ENCODE measurements around the gene SETD6. TPM values are rescaled to one million over a fixed set of nuclear protein-coding genes. Genes with fewer than 3 reads are reported as not detected.
A peak's percentile ranks its signal among the peaks of the same experiment; 100 is the strongest.

SETD6 gene
- polyA plus RNA-seq, 1 donor from 2014 or later: 12.4 TPM

- Mint-ChIP-seq H3K4me1 (peaks cover 0 to 17% (median 3%) of the 10 kb centered on the region in 3 donors), H3K27ac (peak within 1 kb of the TSS in 1 of 3 donors; percentile 1), H3K36me3 (no peaks in the 10 kb centered on the region), H3K4me3 (peak within 1 kb of the TSS; percentile 58 to 93 (median 82)), H3K27me3 (peaks cover 7% of the 10 kb centered on the region), H3K9me3 (no peaks in the 10 kb centered on the region)
Observed at GRCh38 chr16:58499615-58500351, 15.5 kb upstream of the SETD6 start, which contains the start of gene NDRG4. Gene NDRG4 (plus strand): TSS chr16:58500143. CDS start chr16:58500249, 106 bp downstream.

GRCh38 chr16:58500430-58501241 is 14.7 kb upstream of the SETD6 start:
- peak overlapping the region in 1 of 3 donors; percentile 1 for H3K27ac Mint-ChIP-seq
- H3K4me1 Mint-ChIP-seq: peaks cover 0 to 11% (median 3%) of the 10 kb centered on the region in 3 donors
- peaks cover 7% of the 10 kb centered on the region for H3K27me3 Mint-ChIP-seq
- peak overlapping the region; percentile 58 to 93 (median 82) for H3K4me3 Mint-ChIP-seq
- no peaks in the 10 kb centered on the region for H3K36me3 Mint-ChIP-seq
- no peaks in the 10 kb centered on the region for H3K9me3 Mint-ChIP-seq

- Mint-ChIP-seq H3K36me3 (no peaks in the 10 kb centered on the region), H3K27ac (peak overlapping the region in 1 of 3 donors; percentile 71), H3K4me3 (peak overlapping the region; percentile 72 to 93 (median 82)), H3K4me1 (peaks cover 0 to 10% (median 3%) of the 10 kb centered on the region in 3 donors), H3K27me3 (peaks cover 7% of the 10 kb centered on the region), H3K9me3 (no peaks in the 10 kb centered on the region)
Observed at GRCh38 chr16:58501242-58502131, 13.8 kb upstream of the SETD6 start.

- Mint-ChIP-seq H3K36me3 (no peaks in the 10 kb centered on the region), H3K27me3 (peaks cover 7% of the 10 kb centered on the region), H3K4me1 (peaks cover 0 to 10% (median 2%) of the 10 kb centered on the region in 3 donors), H3K9me3 (no peaks in the 10 kb centered on the region), H3K27ac (no peak overlapping the region), H3K4me3 (peak overlapping the region in 2 of 4 donors; percentile 52 to 72)
Observed at GRCh38 chr16:58502217-58502921, 12.9 kb upstream of the SETD6 start.

- Mint-ChIP-seq H3K4me1 (peaks cover 0 to 10% (median 2%) of the 10 kb centered on the region in 3 donors), H3K4me3 (peak overlapping the region in 1 of 4 donors; percentile 18), H3K36me3 (no peaks in the 10 kb centered on the region), H3K27me3 (peaks cover 4% of the 10 kb centered on the region), H3K9me3 (no peaks in the 10 kb centered on the region), H3K27ac (no peak overlapping the region)
Observed at GRCh38 chr16:58503166-58503862, 12.0 kb upstream of the SETD6 start.

- H3K27me3 Mint-ChIP-seq: peaks cover 4% of the 10 kb centered on the region
- H3K36me3 Mint-ChIP-seq: no peaks in the 10 kb centered on the region
- peak overlapping the region in 1 of 4 donors; percentile 8 for H3K4me3 Mint-ChIP-seq
- H3K4me1 Mint-ChIP-seq: peaks cover 0 to 10% (median 2%) of the 10 kb centered on the region in 3 donors
- H3K27ac Mint-ChIP-seq: no peak overlapping the region
- H3K9me3 Mint-ChIP-seq: no peaks in the 10 kb centered on the region
Observed at GRCh38 chr16:58503863-58504688, 11.2 kb upstream of the SETD6 start.

GRCh38 chr16:58506241-58507194 is 8.8 kb upstream of the SETD6 start:
- H3K9me3 Mint-ChIP-seq: no peaks in the 10 kb centered on the region
- H3K27ac Mint-ChIP-seq: no peak overlapping the region
- no peak overlapping the region for H3K4me3 Mint-ChIP-seq

GRCh38 chr16:58507195-58507962 is 7.9 kb upstream of the SETD6 start:
- Mint-ChIP-seq H3K9me3 (no peaks in the 10 kb centered on the region), H3K27me3 (no peaks in the 10 kb centered on the region), H3K36me3 (no peaks in the 10 kb centered on the region), H3K4me1 (no peaks in the 10 kb centered on the region), H3K27ac (no peak overlapping the region), H3K4me3 (no peak overlapping the region)

More at GRCh38 chr16:58506241-58507194, 8.8 kb upstream of the SETD6 start:
- H3K36me3 Mint-ChIP-seq: no peaks in the 10 kb centered on the region
- H3K4me1 Mint-ChIP-seq: peaks cover 0 to 2% (median 0%) of the 10 kb centered on the region in 3 donors
- H3K27me3 Mint-ChIP-seq: no peaks in the 10 kb centered on the region

- Mint-ChIP-seq H3K4me1 (peaks cover 0 to 3% (median 0%) of the 10 kb centered on the region in 3 donors), H3K27me3 (no peaks in the 10 kb centered on the region), H3K4me3 (no peak overlapping the region), H3K36me3 (no peaks in the 10 kb centered on the region), H3K9me3 (no peaks in the 10 kb centered on the region), H3K27ac (no peak overlapping the region)
Observed at GRCh38 chr16:58507963-58508670, 7.2 kb upstream of the SETD6 start.

- Mint-ChIP-seq H3K4me1 (peaks cover 0 to 6% (median 0%) of the 10 kb centered on the region in 3 donors), H3K36me3 (no peaks in the 10 kb centered on the region), H3K4me3 (no peak overlapping the region), H3K27ac (no peak overlapping the region), H3K9me3 (no peaks in the 10 kb centered on the region), H3K27me3 (no peaks in the 10 kb centered on the region)
Observed at GRCh38 chr16:58508671-58509251, 6.6 kb upstream of the SETD6 start.

All from IgD-negative memory B cell (primary cell).